Suppressor macrophage (primary cell): ENCODE data around the gene KEAP1.

ENCODE experiments used
- DNase-seq, 4 experiments: peaks; one replicate each; pipeline ENCODE4 v3.0.0-alpha.2; 2020 to 2022

KEAP1 gene

DNA sequence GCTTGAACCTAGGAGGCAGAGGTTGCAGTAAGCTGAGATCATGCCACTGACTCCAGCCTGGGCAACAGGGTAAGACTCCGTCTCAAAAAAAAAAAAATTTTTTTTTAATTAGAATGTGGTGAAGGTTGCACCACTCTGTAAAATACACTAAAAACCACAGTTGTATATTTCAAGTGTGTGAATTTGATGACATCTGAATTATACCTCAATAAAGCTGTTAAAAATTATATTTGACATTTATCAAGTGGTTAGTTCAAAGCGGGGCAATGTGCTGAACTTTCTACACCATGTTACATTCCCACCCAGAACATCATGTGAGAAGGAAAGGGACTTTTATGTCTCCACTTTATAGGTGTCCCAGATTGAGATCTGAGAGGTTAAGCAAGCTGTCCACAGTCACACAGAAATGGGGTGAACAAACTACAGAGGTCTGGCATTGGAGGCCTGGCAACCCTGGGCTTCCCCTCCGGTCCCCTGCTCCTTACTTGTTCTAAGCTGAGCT is 20.0 kb upstream of the KEAP1 start:
- DNase-seq, result no peak

GRCh38 chr19:10521461-10522171 is 18.5 kb upstream of the KEAP1 start:
- DNase-seq, result no peak

DNA sequence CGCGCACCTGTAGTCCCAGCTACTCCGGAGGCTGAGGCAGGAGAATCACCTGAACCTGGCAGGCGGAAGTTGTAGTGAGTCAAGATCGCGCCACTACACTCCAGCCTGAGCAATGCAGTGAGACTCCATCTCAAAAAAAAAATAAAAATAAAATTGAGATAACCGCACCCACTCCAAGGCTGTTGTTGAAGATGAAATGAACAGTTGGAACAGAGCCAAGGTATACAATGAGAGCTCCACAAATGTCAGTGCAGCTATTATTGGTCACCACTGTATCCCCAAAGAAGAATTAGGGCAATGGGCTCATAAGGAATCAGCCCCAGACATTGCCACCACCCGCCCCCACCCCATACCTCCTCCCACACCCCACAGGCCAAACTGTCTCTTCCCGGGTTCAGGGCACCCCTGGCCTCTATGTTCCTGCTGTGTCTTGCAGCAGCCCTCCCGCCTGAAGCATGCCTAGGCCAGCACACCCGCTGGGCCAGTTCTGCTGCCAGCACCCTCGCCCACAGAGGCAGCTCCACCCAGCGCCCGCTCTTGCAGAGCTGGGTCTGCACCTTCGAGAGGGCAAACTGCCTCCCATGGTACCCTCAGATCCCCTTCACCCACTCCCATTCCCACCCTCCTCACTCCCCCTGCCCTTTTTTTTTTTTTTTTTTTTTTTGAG is 17.6 kb upstream of the KEAP1 start:
- DNase-seq, result no peak

DNA sequence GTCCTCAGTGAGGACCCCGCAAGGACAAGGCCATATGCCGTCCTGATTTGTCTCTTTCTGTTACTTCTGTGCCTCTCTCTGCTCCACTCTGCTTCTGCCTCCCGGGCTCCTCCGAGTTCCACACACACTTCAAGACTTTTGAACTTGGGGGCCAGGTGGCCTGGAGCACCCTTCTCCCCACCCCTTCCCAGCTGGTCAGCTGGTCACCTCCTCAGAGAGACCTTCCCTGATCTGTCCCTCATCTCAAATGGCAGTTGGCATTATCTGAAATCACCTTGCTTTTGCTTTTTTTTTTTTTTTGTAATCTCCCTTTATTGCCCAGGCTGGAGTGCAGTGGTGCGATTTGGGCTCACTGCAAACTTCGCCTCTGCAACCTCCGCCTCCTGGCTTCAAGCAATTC is 16.3 kb upstream of the KEAP1 start:
- no peak for DNase-seq

GRCh38 chr19:10518444-10519361 is 15.5 kb upstream of the KEAP1 start:
- DNase-seq, result peak in 2 of 4 experiments; percentile 30 to 33

DNA sequence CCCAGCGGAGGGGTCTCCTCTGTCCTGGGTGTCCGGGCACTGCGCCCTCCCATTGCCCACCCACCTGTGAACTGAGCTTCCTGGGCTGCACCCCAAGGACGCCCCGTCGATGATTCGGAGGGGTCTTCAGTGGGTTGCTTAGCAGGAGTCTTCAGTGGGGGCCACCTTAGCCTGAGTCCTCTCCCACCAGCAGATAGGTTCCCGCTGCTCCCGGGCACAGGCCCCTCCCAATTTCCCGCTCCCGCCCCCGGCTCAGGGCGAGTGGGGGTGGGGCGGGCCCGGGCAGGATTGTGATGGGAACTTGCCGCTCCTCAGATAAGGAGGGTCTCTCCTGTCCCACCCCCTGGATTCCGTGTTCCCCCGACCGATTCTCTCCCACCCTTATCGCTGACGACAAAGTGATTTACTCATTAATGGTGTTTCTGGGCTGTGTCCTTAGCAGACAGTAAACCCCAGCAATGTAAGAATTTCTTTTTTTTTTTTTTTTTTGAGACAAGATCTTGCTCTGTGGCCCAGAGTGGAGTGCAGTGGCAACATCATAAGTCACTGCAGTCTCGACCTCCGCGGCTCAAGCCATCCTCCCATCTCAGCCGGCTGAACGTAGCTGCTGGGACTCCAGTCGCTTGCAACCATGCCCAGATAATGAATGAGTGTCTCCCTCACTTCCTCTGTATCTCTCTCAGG is 14.7 kb upstream of the KEAP1 start:
- peak in 3 of 4 experiments; percentile 15 to 37 (median 25) for DNase-seq

GRCh38 chr19:10517361-10517759 is 14.2 kb upstream of the KEAP1 start, which contains the start of gene S1PR5:
S1PR5 (minus strand) TSS chr19:10517447; CDS start chr19:10515011, 2,436 bp downstream.
- peak in 2 of 4 experiments; percentile 10 to 42 for DNase-seq

- DNase-seq, result no peak
Measured at GRCh38 chr19:10516671-10517286, 13.6 kb upstream of the KEAP1 start.

DNA sequence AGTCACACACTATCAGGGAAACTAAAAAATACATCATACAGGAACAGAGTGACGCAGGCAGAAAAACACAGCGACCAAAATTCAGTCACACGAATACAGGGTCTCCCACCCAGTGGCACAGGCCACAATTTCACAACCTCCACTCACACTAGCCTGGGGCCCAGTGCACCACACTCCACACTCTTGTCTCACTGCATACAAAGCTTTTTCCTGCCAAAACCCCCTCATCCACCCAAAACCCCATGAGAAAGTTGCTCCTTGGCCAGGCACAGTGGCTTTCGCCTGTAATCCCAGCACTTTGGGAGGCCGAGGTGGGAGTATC is 12.9 kb upstream of the KEAP1 start:
- no peak for DNase-seq

- DNase-seq, result peak in 1 of 4 experiments; percentile 18
Measured at GRCh38 chr19:10514211-10515145, 11.3 kb upstream of the KEAP1 start.

DNA sequence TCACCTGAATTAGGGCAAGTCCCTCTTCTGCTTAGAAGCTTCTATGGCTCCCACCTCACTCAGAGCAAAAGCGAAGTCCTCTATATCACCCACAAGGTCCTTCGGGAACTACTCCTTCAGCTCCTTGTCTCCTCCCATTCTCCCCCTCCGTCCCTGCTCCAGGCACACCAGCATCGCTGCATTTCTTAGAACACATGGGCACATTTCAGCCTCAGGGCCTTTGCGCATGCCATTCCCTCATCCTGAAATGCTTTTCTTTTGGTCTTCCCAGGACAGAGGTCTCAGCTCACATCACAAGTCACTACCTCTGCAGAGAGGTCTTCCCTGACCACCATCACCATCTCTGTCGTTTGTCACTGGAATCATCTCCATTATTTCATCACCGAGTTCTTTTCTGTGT is 10.1 kb upstream of the KEAP1 start:
- DNase-seq, result no peak

GRCh38 chr19:10510301-10510802 is 7.2 kb upstream of the KEAP1 start:
- DNase-seq, result peak; percentile 16 to 49 (median 35)

DNA sequence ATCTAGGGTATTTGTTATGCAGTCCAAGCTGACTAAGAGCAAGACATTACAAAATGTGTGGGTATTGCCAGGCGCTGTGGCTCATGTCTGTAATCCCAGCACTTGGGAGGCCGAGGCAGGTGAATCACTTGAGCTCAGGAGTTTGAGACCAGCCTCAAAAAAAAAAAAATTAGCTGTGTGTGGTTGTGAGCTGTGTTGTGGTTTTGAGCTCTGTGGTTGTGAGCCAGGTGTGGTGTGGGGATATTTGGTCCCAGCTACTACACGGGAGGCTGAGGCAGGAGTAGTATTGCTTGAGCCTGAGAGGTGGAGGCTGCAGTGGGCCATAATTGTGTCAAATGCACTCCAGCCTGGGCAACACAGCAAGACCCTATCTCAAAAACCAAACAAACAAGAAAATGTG is 5.6 kb upstream of the KEAP1 start:
- no peak for DNase-seq

GRCh38 chr19:10508036-10508435 is 4.9 kb upstream of the KEAP1 start:
- DNase-seq, result no peak

DNA sequence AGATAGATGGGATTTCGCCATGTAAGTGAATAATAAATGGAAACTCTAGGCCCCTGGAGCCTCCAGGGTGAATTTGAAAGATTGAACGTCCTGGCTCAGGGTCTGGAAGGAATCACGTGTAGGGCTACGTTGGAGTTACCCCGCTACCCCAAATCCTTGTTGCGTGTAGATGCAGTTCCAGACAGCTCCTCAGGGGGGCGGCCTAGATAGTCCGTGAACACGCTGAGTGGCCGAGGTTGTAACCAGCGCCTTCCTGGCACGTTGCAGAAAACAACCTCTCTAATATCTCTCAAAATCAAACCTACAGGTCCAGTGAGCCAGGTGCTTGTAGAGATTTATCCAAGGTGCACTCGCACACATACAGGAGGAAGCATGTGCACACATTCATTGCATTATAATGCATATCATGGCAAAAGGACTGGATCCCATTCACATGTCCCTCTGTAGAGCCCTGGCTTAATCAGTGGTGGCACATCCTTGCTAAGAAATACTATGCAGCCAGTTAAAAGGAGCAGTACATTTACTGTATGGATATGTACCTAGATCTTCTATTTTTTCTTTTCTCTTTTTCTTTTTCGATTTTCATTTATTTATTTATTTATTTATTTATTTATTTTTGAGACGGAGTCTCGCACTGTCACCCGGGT is 2.5 kb upstream of the KEAP1 start:
- DNase-seq, result peak; percentile 82 to 91 (median 86)

DNA sequence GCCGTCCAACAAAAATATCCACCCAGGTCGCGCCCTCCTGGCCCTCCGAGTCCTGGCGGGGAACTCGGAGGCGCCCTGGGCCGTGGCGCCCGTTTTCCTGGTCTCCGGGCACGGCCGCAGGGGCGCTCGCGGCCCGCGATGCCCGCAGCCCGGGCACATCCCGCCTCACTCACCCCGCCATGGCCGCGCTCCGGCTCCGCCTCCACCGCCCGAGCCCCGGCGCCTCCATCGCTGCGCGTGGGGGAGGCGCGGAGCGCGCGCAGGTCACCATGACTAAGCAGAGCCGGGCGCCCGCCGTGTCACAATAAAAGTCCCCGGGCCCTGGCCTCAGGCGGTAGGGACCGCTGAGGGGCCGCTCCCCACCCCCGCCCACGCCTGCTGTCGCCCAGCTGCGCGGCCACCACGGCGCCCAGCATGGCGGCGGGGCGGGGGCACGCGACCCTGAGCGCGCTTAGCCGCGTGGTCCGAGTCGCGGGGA is 593 bp downstream of the KEAP1 start:
- DNase-seq, result peak; percentile 95 to 98 (median 96)

GRCh38 chr19:10501971-10502523 is 1.1 kb downstream of the KEAP1 start:
- DNase-seq, result peak; percentile 74 to 87 (median 78)

DNA sequence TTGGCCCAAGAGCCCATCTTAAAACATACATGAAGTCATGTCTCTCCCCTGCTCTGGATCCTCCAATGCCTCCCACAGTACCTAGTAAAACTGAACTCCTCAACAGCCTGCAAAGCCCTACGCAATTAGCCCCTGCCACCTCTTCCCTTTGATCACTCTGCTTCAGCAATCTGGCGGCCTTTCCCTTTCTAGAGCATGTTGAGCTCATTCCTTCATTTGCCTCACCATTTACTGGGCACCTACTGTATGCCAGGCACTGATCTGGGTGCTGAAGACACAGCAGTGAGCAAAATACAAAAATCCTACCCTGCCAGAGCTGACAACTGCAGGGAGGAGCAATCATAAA is 2.9 kb downstream of the KEAP1 start:
- DNase-seq, result no peak

DNA sequence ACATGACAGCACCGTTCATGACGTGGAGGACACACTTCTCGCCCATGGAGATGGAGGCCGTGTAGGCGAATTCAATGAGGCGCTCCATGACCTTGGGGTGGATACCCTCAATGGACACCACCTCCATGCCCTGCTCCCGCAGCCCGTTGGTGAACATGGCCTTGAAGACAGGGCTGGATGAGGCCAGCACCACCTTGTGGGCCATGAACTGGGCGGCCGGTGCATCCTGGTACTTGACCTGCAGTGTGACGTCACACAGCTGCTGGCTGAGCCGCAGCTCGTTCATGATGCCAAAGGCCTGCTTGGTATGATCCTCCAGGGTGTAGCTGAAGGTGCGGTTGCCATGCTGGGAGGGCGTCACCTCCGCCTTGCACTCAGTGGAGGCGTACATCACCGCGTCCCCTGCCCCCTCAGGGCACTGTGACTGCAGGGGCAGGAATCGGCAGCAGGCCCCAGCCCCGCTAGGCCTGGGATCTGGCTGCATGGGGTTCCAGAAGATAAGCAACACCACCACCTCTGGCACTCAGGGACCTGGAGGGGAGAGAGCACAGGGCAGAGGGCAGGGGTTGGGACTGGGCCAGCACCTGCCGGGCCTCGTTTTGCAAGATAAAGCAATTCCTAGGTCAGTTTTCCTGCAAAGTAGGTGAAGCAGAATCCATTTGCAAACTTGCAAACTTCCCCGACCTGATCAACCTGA is 3.5 kb downstream of the KEAP1 start:
- no peak for DNase-seq
